Liver (tissue), 9 donors: ENCODE data around the gene LINC00305. TPM values are rescaled to one million over a fixed set of nuclear protein-coding genes. Genes with fewer than 3 reads are reported as not detected.

ENCODE experiments used
- DNase-seq: peaks from one replicate; pipeline ENCODE4 v3.0.0-alpha.2; 2017; ENCODE audit warnings: low spot score
- H3K27ac ChIP-seq, 2 donors: one replicate each; pipeline ENCODE4 v1.7.0; 2013; ENCODE audit warnings: inconsistent platforms in 2 of 2, low read length in 2 of 2, control low read depth in 1 of 2, low read depth in 1 of 2, mild to moderate bottlenecking in 1 of 2
- H3K27me3 ChIP-seq, 4 donors: one replicate each; pipeline versions ENCODE4 v1.6.1 to v1.7.0; 2013; ENCODE audit warnings: low read length in 3 of 4, inconsistent platforms in 1 of 4, mild to moderate bottlenecking in 1 of 4, moderate library complexity in 1 of 4; ENCODE audit not compliant: control insufficient read depth in 4 of 4, insufficient read depth in 4 of 4
- H3K36me3 ChIP-seq, 4 donors: one replicate each; pipeline versions ENCODE4 v1.6.1 to v1.7.0; 2013; ENCODE audit warnings: low read length in 3 of 4, mild to moderate bottlenecking in 3 of 4, low read depth in 1 of 4, moderate library complexity in 1 of 4; ENCODE audit not compliant: control insufficient read depth in 4 of 4, insufficient read depth in 3 of 4
- H3K4me1 ChIP-seq, 4 donors: one replicate each; pipeline versions ENCODE4 v1.6.1 to v1.7.0; 2013; ENCODE audit warnings: low read length in 3 of 4, mild to moderate bottlenecking in 3 of 4, moderate library complexity in 1 of 4; ENCODE audit not compliant: control insufficient read depth in 4 of 4, insufficient read depth in 4 of 4
- H3K4me3 ChIP-seq, 3 donors: one replicate each; pipeline versions ENCODE4 v1.6.1 to v1.7.0; 2013; ENCODE audit warnings: low read length in 3 of 3, control low read depth in 1 of 3, low read depth in 1 of 3, mild to moderate bottlenecking in 1 of 3
- H3K9ac ChIP-seq, 2 donors: one replicate each; pipeline ENCODE4 v1.7.0; 2013; ENCODE audit warnings: low read length in 2 of 2, mild to moderate bottlenecking in 2 of 2, moderate library complexity in 2 of 2, control low read depth in 1 of 2, low read depth in 1 of 2
- H3K9me3 ChIP-seq, 4 donors: one replicate each; pipeline versions ENCODE4 v1.6.1 to v1.7.0; 2013; ENCODE audit warnings: low read length in 3 of 4; ENCODE audit not compliant: control insufficient read depth in 4 of 4
- EGR1 ChIP-seq, 2 donors: IDR thresholded peaks; 2 replicates each; pipeline ENCODE4 v1.6.1; 2016 to 2018; ENCODE audit warnings: antibody characterized with exemption in 2 of 2, low read depth in 2 of 2
- FOXA1 ChIP-seq: IDR thresholded peaks from 2 replicates; pipeline ENCODE4 v1.6.1; 2016; ENCODE audit warnings: antibody characterized with exemption
- FOXA2 ChIP-seq: IDR thresholded peaks from 2 replicates; pipeline ENCODE4 v1.6.1; 2016; ENCODE audit warnings: antibody characterized with exemption
- GABPA ChIP-seq, 2 donors: IDR thresholded peaks in 1 of 2; conservative IDR thresholded peaks in 1 of 2; 2 replicates each; pipeline ENCODE4 v1.6.1; 2016; ENCODE audit warnings: antibody characterized with exemption in 2 of 2, mild to moderate bottlenecking in 1 of 2, moderate library complexity in 1 of 2
- HNF4A ChIP-seq, 2 donors: conservative IDR thresholded peaks; 2 replicates each; pipeline ENCODE4 v1.6.1; 2016; ENCODE audit warnings: antibody characterized with exemption in 2 of 2, mild to moderate bottlenecking in 2 of 2
- HNF4G ChIP-seq: IDR thresholded peaks from 2 replicates; pipeline ENCODE4 v1.6.1; 2016; ENCODE audit warnings: antibody characterized with exemption
- JUND ChIP-seq, 2 donors: IDR thresholded peaks; 2 replicates each; pipeline ENCODE4 v1.6.1; 2016; ENCODE audit warnings: antibody characterized with exemption in 2 of 2
- NR2F2 ChIP-seq: IDR thresholded peaks from 2 replicates; pipeline ENCODE4 v1.6.1; 2016; ENCODE audit warnings: antibody characterized with exemption
- RAD21 ChIP-seq, 2 donors: IDR thresholded peaks; 2 replicates each; pipeline ENCODE4 v1.6.1; 2016; ENCODE audit warnings: antibody characterized with exemption in 2 of 2, mild to moderate bottlenecking in 2 of 2
- RXRA ChIP-seq, 2 donors: IDR thresholded peaks; 2 replicates each; pipeline ENCODE4 v1.6.1; 2017 to 2018; ENCODE audit warnings: antibody characterized with exemption in 2 of 2, mild to moderate bottlenecking in 1 of 2
- YY1 ChIP-seq: IDR thresholded peaks from 2 replicates; pipeline ENCODE4 v1.6.1; 2016; ENCODE audit warnings: antibody characterized with exemption, mild to moderate bottlenecking
- WGBS: extraction: QIAGEN DNeasy Blood & Tissue Kit; methylation state at CpG from one replicate; pipeline ENCODE4 v1.1.7; 2013; 5-methylcytosine and 5-hydroxymethylcytosine counted together
- polyA plus RNA-seq, 2 donors: library from polyadenylated mRNA; stranded (reverse) in 1 of 2; unstranded in 1 of 2; fragments of 200-250 nt in 1 of 2; fragments of >200 nt in 1 of 2; fragmentation: Nextera tagmentation in 1 of 2; extraction: Ambion mirVana in 1 of 2; gene quantifications; one replicate each; pipeline versions ENCODE4 v1.2.1 to v1.2.3, GENCODE V29; 2013 to 2015
- total RNA-seq, 2 donors: library from RNA; depleted of rRNA; stranded (reverse); fragments of >200 nt; gene quantifications; one replicate each; pipeline ENCODE4 v1.2.3, GENCODE V29; 2014
- TF ChIP-seq, protein P1 (sequence below): IDR thresholded peaks from 2 replicates; pipeline ENCODE4 v1.6.1; 2016; ENCODE audit warnings: antibody characterized with exemption
- TF ChIP-seq, protein P2 (sequence below): IDR thresholded peaks from 2 replicates; pipeline ENCODE4 v1.6.1; 2016; ENCODE audit warnings: antibody characterized with exemption, mild to moderate bottlenecking
- TF ChIP-seq, protein P3 (sequence below): IDR thresholded peaks from 2 replicates; pipeline ENCODE4 v1.6.1; 2016; ENCODE audit warnings: antibody characterized with exemption
- TF ChIP-seq, protein P4 (sequence below): IDR thresholded peaks from 2 replicates; pipeline ENCODE4 v1.6.1; 2016; ENCODE audit warnings: antibody characterized with exemption
- TF ChIP-seq, protein P5 (sequence below): fragments of 150-350 bp; IDR thresholded peaks from 2 replicates; pipeline ENCODE4 v1.5.1; 2017; ENCODE audit warnings: improper control_type of control experiment, low read depth, low read length; ENCODE audit not compliant: missing input control
- donor health status: healthy.
- donor health status: healthy.
- donor health status: healthy.
- donor health status: healthy.
- donor health status: healthy.

Gene LINC00305
- total and polyA plus RNA-seq, 4 donors, result 0.84 TPM; not detected in 3

DNA sequence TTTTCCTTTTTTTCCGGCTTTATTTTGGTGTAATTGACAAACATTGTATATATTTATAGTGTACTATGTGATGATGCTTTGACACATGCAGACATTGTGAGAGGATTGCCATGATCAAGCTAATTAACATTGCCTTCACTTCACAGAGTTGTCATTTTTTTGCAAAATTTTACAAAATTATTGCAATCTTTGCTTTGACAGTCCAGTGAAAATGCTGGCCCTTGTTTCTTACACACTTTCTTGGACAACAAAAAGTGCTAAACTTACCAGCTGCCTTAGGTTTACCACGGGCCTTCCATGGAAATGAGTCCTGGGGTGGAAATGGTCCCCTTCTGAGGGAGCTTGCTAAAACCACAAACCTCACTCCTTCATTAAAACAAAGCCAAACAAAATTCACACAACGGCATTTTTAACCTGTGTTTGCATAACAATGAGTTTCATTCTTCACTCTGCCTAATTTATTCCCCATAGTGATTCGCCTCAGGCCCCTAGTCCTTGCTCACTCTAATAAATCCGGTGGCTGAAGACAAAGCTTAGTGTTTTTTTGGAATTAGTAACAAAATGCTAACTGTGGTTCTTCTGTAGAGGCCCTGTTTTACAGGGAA, 32.2 kb downstream of the LINC00305 start:
- Histone ChIP-seq H3K27me3 (peaks cover 0 to 3% (median 0%) of the 10 kb centered on the region in 4 donors), H3K4me3 (no peak overlapping the region), H3K9ac (no peak overlapping the region), H3K36me3 (no peaks in the 10 kb centered on the region), H3K27ac (no peak overlapping the region), H3K4me1 (no peaks in the 10 kb centered on the region), H3K9me3 (no peaks in the 10 kb centered on the region)
- DNase-seq, result no peak
- no peak for TF ChIP-seq RXRA (IDR thresholded peaks at IDR 0.05)
- TF ChIP-seq, protein P1, sequence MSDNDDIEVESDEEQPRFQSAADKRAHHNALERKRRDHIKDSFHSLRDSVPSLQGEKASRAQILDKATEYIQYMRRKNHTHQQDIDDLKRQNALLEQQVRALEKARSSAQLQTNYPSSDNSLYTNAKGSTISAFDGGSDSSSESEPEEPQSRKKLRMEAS, result no peak
- TF ChIP-seq JUND (IDR thresholded peaks at IDR 0.05), result no peak
- TF ChIP-seq, protein P2, sequence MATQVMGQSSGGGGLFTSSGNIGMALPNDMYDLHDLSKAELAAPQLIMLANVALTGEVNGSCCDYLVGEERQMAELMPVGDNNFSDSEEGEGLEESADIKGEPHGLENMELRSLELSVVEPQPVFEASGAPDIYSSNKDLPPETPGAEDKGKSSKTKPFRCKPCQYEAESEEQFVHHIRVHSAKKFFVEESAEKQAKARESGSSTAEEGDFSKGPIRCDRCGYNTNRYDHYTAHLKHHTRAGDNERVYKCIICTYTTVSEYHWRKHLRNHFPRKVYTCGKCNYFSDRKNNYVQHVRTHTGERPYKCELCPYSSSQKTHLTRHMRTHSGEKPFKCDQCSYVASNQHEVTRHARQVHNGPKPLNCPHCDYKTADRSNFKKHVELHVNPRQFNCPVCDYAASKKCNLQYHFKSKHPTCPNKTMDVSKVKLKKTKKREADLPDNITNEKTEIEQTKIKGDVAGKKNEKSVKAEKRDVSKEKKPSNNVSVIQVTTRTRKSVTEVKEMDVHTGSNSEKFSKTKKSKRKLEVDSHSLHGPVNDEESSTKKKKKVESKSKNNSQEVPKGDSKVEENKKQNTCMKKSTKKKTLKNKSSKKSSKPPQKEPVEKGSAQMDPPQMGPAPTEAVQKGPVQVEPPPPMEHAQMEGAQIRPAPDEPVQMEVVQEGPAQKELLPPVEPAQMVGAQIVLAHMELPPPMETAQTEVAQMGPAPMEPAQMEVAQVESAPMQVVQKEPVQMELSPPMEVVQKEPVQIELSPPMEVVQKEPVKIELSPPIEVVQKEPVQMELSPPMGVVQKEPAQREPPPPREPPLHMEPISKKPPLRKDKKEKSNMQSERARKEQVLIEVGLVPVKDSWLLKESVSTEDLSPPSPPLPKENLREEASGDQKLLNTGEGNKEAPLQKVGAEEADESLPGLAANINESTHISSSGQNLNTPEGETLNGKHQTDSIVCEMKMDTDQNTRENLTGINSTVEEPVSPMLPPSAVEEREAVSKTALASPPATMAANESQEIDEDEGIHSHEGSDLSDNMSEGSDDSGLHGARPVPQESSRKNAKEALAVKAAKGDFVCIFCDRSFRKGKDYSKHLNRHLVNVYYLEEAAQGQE, result no peak
- TF ChIP-seq, protein P3, sequence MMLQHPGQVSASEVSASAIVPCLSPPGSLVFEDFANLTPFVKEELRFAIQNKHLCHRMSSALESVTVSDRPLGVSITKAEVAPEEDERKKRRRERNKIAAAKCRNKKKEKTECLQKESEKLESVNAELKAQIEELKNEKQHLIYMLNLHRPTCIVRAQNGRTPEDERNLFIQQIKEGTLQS, result no peak
- no peak for TF ChIP-seq EGR1 (IDR thresholded peaks at IDR 0.05; ENCODE audit: low read depth in 2 of 2)
- no peak for TF ChIP-seq FOXA2
- TF ChIP-seq, protein P4, sequence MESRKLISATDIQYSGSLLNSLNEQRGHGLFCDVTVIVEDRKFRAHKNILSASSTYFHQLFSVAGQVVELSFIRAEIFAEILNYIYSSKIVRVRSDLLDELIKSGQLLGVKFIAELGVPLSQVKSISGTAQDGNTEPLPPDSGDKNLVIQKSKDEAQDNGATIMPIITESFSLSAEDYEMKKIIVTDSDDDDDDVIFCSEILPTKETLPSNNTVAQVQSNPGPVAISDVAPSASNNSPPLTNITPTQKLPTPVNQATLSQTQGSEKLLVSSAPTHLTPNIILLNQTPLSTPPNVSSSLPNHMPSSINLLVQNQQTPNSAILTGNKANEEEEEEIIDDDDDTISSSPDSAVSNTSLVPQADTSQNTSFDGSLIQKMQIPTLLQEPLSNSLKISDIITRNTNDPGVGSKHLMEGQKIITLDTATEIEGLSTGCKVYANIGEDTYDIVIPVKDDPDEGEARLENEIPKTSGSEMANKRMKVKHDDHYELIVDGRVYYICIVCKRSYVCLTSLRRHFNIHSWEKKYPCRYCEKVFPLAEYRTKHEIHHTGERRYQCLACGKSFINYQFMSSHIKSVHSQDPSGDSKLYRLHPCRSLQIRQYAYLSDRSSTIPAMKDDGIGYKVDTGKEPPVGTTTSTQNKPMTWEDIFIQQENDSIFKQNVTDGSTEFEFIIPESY, result no peak
- no peak for TF ChIP-seq FOXA1
- no peak for TF ChIP-seq RAD21 (IDR thresholded peaks at IDR 0.05)
- no peak for TF ChIP-seq GABPA (IDR thresholded peaks at IDR 0.05 in 1 of 2, conservative IDR thresholded peaks at IDR 0.05 in 1 of 2)
- TF ChIP-seq, protein P5, sequence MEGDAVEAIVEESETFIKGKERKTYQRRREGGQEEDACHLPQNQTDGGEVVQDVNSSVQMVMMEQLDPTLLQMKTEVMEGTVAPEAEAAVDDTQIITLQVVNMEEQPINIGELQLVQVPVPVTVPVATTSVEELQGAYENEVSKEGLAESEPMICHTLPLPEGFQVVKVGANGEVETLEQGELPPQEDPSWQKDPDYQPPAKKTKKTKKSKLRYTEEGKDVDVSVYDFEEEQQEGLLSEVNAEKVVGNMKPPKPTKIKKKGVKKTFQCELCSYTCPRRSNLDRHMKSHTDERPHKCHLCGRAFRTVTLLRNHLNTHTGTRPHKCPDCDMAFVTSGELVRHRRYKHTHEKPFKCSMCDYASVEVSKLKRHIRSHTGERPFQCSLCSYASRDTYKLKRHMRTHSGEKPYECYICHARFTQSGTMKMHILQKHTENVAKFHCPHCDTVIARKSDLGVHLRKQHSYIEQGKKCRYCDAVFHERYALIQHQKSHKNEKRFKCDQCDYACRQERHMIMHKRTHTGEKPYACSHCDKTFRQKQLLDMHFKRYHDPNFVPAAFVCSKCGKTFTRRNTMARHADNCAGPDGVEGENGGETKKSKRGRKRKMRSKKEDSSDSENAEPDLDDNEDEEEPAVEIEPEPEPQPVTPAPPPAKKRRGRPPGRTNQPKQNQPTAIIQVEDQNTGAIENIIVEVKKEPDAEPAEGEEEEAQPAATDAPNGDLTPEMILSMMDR, result no peak
- TF ChIP-seq NR2F2, result no peak
- no peak for TF ChIP-seq HNF4A (conservative IDR thresholded peaks at IDR 0.05)
- 70% methylated on average over 5 of the region's 5 CpGs for WGBS

DNA sequence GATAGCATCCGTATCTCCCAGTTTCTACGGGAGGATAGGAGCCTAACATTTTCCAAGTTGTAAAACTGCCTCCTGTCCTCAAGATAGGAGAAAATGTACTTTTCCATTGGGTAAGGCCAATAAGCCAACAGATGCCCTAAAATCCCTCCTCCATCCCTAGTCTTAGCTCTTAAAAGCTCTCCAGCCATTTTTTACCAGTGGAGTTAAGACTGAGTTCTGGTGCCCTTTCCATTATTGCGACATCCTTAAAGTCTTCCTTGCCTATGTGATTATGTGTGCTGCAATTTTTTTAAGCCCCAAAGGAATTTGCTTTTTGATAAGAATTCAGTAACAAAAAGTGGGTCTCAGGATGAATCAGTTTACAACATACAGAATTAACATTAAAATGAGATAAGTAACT, 33.0 kb downstream of the LINC00305 start:
- Histone ChIP-seq H3K27me3 (peaks cover 0 to 3% (median 0%) of the 10 kb centered on the region in 4 donors), H3K27ac (no peak overlapping the region), H3K36me3 (no peaks in the 10 kb centered on the region), H3K4me3 (no peak overlapping the region), H3K4me1 (no peaks in the 10 kb centered on the region), H3K9ac (no peak overlapping the region), H3K9me3 (no peaks in the 10 kb centered on the region)
- DNase-seq, result no peak
- 88% methylated on average over 3 of the region's 3 CpGs for WGBS
- TF ChIP-seq JUND (IDR thresholded peaks at IDR 0.05) (no peak), FOXA2 (no peak), RAD21 (IDR thresholded peaks at IDR 0.05) (no peak), HNF4G (no peak), GABPA (IDR thresholded peaks at IDR 0.05 in 1 of 2, conservative IDR thresholded peaks at IDR 0.05 in 1 of 2) (no peak), YY1 (no peak), HNF4A (conservative IDR thresholded peaks at IDR 0.05) (no peak), RXRA (IDR thresholded peaks at IDR 0.05) (no peak)
- TF ChIP-seq, protein P5, result no peak
- TF ChIP-seq, protein P1, result no peak
- TF ChIP-seq, protein P3, result no peak
- TF ChIP-seq, protein P4, result no peak
